Esophagus squamous epithelium (tissue), 4 donors: Measurements from ENCODE around the gene IFNA8.

Source experiments
- POLR2A ChIP-seq, 4 donors: fragments of 450-650 bp; IDR thresholded peaks; one replicate each; pipeline ENCODE4 v1.6.1; 2017; ENCODE audit warnings: antibody characterized with exemption in 4 of 4, mild to moderate bottlenecking in 4 of 4, moderate library complexity in 3 of 4
- TF ChIP-seq, protein P1 (sequence below), 6 experiments: fragments of 450-650 bp in 4 of 6; fragments of 200-600 bp in 2 of 6; sonication (generic) in 2 of 6; IDR thresholded peaks; one replicate each; pipeline ENCODE4 v1.5.1; 2016 to 2019; ENCODE audit warnings: antibody characterized with exemption in 6 of 6, mild to moderate bottlenecking in 4 of 6, moderate library complexity in 4 of 6

DNA sequence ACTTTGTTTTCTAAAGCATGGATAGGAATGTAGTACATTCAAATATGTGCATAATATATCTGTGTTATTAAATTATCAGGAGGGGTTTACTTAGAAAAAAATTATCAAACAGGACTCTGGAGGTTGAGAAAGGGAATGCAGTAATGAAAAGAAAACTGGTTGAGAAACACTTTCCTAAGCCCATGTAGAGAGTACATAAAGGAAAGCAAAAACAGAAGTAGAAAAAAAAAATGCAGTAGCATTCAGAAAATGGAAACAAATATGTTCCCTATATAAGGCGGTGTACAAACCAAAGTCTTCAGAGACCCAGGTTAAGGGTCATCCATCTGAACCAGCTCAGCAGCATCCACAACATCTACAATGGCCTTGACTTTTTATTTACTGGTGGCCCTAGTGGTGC is at the start of gene IFNA8:
- TF ChIP-seq, protein P1, sequence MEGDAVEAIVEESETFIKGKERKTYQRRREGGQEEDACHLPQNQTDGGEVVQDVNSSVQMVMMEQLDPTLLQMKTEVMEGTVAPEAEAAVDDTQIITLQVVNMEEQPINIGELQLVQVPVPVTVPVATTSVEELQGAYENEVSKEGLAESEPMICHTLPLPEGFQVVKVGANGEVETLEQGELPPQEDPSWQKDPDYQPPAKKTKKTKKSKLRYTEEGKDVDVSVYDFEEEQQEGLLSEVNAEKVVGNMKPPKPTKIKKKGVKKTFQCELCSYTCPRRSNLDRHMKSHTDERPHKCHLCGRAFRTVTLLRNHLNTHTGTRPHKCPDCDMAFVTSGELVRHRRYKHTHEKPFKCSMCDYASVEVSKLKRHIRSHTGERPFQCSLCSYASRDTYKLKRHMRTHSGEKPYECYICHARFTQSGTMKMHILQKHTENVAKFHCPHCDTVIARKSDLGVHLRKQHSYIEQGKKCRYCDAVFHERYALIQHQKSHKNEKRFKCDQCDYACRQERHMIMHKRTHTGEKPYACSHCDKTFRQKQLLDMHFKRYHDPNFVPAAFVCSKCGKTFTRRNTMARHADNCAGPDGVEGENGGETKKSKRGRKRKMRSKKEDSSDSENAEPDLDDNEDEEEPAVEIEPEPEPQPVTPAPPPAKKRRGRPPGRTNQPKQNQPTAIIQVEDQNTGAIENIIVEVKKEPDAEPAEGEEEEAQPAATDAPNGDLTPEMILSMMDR (IDR thresholded peaks at IDR 0.05): no peak
- no peak for TF ChIP-seq POLR2A (IDR thresholded peaks at IDR 0.05)
